22Rv1 (cell line): ENCODE measurements around the gene ITGBL1.

Experiments
- CTCF ChIP-seq: fragments of 450-650 bp; IDR thresholded peaks from 2 replicates; pipeline ENCODE4 v1.5.1; 2017; ENCODE audit warnings: mild to moderate bottlenecking
- ZFX ChIP-seq: fragments of 450-650 bp; IDR thresholded peaks from 2 replicates; pipeline ENCODE4 v1.6.1; 2017; ENCODE audit warnings: antibody characterized with exemption, borderline replicate concordance

- TF ChIP-seq CTCF (no peak), ZFX (no peak)
Measured at GRCh38 chr13:101527130-101527529, 74.7 kb downstream of the ITGBL1 start.
